Tibial artery (tissue), 4 donors: Measurements from ENCODE around the gene SETDB2.

ENCODE experiments used
- DNase-seq, 2 donors: peaks; one replicate each; pipeline ENCODE4 v3.0.0-alpha.2; 2019
- H3K27ac ChIP-seq, 2 donors: fragments of 200-600 bp; sonication (generic) in 1 of 2; 1 replicate in 1 of 2; 2 replicates in 1 of 2; pipeline ENCODE4 v1.5.1; 2018 to 2019; ENCODE audit warnings: mild to moderate bottlenecking in 1 of 2
- H3K27me3 ChIP-seq, 2 donors: fragments of 200-600 bp; sonication (generic) in 1 of 2; one replicate each; pipeline versions ENCODE4 v1.5.1 to v1.6.0; 2016 to 2019
- H3K36me3 ChIP-seq, 3 donors: fragments of 200-600 bp; sonication (generic) in 2 of 3; one replicate each; pipeline ENCODE4 v1.5.1; 2016 to 2019; ENCODE audit warnings: mild to moderate bottlenecking in 2 of 3
- H3K4me1 ChIP-seq, 4 donors: fragments of 200-600 bp; sonication (generic) in 2 of 4; 1 replicate in 3 of 4; 2 replicates in 1 of 4; pipeline ENCODE4 v1.5.1; 2016 to 2019
- H3K4me3 ChIP-seq, 2 donors: fragments of 200-600 bp; sonication (generic) in 1 of 2; 1 replicate in 1 of 2; 2 replicates in 1 of 2; pipeline ENCODE4 v1.5.1; 2018 to 2019; ENCODE audit warnings: mild to moderate bottlenecking in 2 of 2
- H3K9me3 ChIP-seq, 3 donors: fragments of 200-600 bp; sonication (generic) in 1 of 3; one replicate each; pipeline ENCODE4 v1.5.1; 2016 to 2019
- intact Hi-C: fragments of 100-400 bp; cut with DNase I; formaldehyde crosslinking; loops from one replicate; pipeline ENCODE4 v1.15.0; 2023; ENCODE audit warnings: low total_unique reads
- TF ChIP-seq, protein P1 (sequence below), 2 experiments: fragments of 200-600 bp in 1 of 2; fragments of 450-650 bp in 1 of 2; IDR thresholded peaks; one replicate each; pipeline ENCODE4 v1.5.1; 2017 to 2019; ENCODE audit warnings: antibody characterized with exemption in 2 of 2, mild to moderate bottlenecking in 1 of 2, moderate library complexity in 1 of 2

The SETDB2 gene

GRCh38 chr13:49409008-49409407 lies 35.1 kb upstream of the SETDB2 start:
- no peak overlapping the region for H3K4me3 ChIP-seq

DNA sequence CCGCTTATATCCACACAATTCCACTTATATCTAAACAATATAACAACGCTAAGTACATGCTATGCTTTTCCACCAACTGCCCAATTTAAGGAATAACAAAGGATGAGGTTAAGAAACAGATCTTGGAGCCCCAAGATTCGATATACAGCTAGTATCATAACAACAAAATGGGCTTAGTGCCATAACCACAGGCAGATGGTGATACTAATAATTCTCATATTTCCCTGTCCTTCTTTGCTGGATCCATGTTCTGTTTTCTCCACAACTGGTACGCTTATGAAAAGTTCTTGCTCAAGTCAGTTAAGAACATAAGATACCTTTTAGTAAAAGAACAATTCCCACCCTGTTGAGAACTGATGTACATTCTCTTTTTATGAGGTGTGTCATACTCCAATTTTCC lies 34.1 kb upstream of the SETDB2 start:
- no peaks in the 10 kb centered on the region for H3K27me3 ChIP-seq
- no peak overlapping the region for H3K27ac ChIP-seq
- no peaks in the 10 kb centered on the region for H3K4me1 ChIP-seq
- H3K4me3 ChIP-seq = no peak overlapping the region
- H3K9me3 ChIP-seq = peaks cover 0 to 3% (median 2%) of the 10 kb centered on the region in 3 donors
- intact Hi-C loops = no loop called here
- DNase-seq = no peak
- TF ChIP-seq, protein P1, sequence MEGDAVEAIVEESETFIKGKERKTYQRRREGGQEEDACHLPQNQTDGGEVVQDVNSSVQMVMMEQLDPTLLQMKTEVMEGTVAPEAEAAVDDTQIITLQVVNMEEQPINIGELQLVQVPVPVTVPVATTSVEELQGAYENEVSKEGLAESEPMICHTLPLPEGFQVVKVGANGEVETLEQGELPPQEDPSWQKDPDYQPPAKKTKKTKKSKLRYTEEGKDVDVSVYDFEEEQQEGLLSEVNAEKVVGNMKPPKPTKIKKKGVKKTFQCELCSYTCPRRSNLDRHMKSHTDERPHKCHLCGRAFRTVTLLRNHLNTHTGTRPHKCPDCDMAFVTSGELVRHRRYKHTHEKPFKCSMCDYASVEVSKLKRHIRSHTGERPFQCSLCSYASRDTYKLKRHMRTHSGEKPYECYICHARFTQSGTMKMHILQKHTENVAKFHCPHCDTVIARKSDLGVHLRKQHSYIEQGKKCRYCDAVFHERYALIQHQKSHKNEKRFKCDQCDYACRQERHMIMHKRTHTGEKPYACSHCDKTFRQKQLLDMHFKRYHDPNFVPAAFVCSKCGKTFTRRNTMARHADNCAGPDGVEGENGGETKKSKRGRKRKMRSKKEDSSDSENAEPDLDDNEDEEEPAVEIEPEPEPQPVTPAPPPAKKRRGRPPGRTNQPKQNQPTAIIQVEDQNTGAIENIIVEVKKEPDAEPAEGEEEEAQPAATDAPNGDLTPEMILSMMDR (IDR thresholded peaks at IDR 0.05) = no peak
- H3K36me3 ChIP-seq = no peaks in the 10 kb centered on the region

More at GRCh38 chr13:49409008-49409407, 35.1 kb upstream of the SETDB2 start:
- peaks cover 0 to 10% (median 8%) of the 10 kb centered on the region in 3 donors for H3K9me3 ChIP-seq
- no peaks in the 10 kb centered on the region for H3K4me1 ChIP-seq
- H3K27me3 ChIP-seq = no peaks in the 10 kb centered on the region
- no peaks in the 10 kb centered on the region for H3K36me3 ChIP-seq
- TF ChIP-seq, protein P1 (IDR thresholded peaks at IDR 0.05) = no peak
- no peak overlapping the region for H3K27ac ChIP-seq
- intact Hi-C loops = no loop called here
- DNase-seq = no peak

GRCh38 chr13:49410477-49410876 lies 33.6 kb upstream of the SETDB2 start:
- no peak for DNase-seq
- Histone ChIP-seq H3K36me3 (no peaks in the 10 kb centered on the region), H3K4me3 (no peak overlapping the region), H3K4me1 (no peaks in the 10 kb centered on the region), H3K9me3 (no peaks in the 10 kb centered on the region), H3K27ac (no peak overlapping the region), H3K27me3 (no peaks in the 10 kb centered on the region)
- TF ChIP-seq, protein P1 (IDR thresholded peaks at IDR 0.05) = no peak
- intact Hi-C loops = no loop called here

GRCh38 chr13:49411353-49411752 lies 32.7 kb upstream of the SETDB2 start:
- Histone ChIP-seq H3K9me3 (no peaks in the 10 kb centered on the region), H3K27me3 (no peaks in the 10 kb centered on the region), H3K27ac (no peak overlapping the region), H3K4me3 (no peak overlapping the region), H3K36me3 (no peaks in the 10 kb centered on the region), H3K4me1 (no peaks in the 10 kb centered on the region)
- no peak for DNase-seq
- TF ChIP-seq, protein P1 (IDR thresholded peaks at IDR 0.05) = no peak
- intact Hi-C loops = no loop called here

- Histone ChIP-seq H3K27me3 (no peaks in the 10 kb centered on the region), H3K9me3 (no peaks in the 10 kb centered on the region), H3K36me3 (no peaks in the 10 kb centered on the region), H3K4me3 (no peak overlapping the region), H3K4me1 (no peaks in the 10 kb centered on the region), H3K27ac (no peak overlapping the region)
- TF ChIP-seq, protein P1 (IDR thresholded peaks at IDR 0.05) = no peak
- DNase-seq = no peak
- intact Hi-C loops = no loop called here
Observed at GRCh38 chr13:49412749-49413148, 31.3 kb upstream of the SETDB2 start.

DNA sequence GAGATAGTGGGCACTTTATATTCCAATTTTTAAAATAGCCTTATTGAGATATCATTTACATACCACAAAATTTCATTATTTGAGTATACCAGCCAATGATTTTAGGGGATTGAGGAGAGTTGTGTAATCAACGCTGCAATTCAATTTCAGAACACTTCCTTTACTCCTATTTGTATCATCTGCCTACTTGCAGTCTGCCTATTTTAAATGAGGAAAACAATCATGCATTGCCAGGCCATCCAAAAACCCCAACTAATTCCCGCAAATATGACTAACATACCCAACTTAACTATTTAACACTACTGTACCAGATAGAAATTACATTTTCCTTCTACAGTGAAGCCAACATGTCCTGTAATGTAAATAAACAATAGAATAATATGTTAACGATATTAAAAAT lies 26.9 kb upstream of the SETDB2 start:
- Histone ChIP-seq H3K9me3 (no peaks in the 10 kb centered on the region), H3K27ac (no peak overlapping the region), H3K27me3 (no peaks in the 10 kb centered on the region), H3K4me1 (no peaks in the 10 kb centered on the region), H3K36me3 (no peaks in the 10 kb centered on the region), H3K4me3 (no peak overlapping the region)
- no peak for DNase-seq
- TF ChIP-seq, protein P1 (IDR thresholded peaks at IDR 0.05) = no peak
- intact Hi-C loops = no loop called here
